NOMO-1 treated with dmso at 0.1 percent for 144 hours (cell line): ENCODE results near the gene ZBTB44.
A peak's percentile ranks its signal among the peaks of the same experiment; 100 is the strongest.
"Not testable (repeated sequence)": the region's sequence is repeated elsewhere in the genome, so short reads cannot be mapped to it uniquely, and the experiment has no call there.

ENCODE experiments used
- DNase-seq: peaks from one replicate; lab custom pipeline; 2025; ENCODE audit not compliant: unreplicated experiment; lab: John Stamatoyannopoulos, UW

The ZBTB44 gene

GRCh38 chr11:130314750-130315285 is at the start of gene ZBTB44:
TSS of gene ZBTB44 (minus strand) at chr11:130314917. CDS start at chr11:130261873, 53,044 bp downstream.
- DNase-seq = peak; percentile 86

GRCh38 chr11:130359419-130359818 is 44.7 kb upstream of the ZBTB44 start:
- DNase-seq = peak; percentile 71

- DNase-seq = no peak
These were observed 43.7 kb upstream of the ZBTB44 start for GRCh38 chr11:130358398-130358797.

GRCh38 chr11:130347261-130347660 is 32.5 kb upstream of the ZBTB44 start:
- no peak for DNase-seq

GRCh38 chr11:130344841-130345240 is 30.1 kb upstream of the ZBTB44 start:
- DNase-seq = no peak

GRCh38 chr11:130340671-130341319 is 26.1 kb upstream of the ZBTB44 start:
- no peak for DNase-seq

- no peak for DNase-seq
These were observed 23.9 kb upstream of the ZBTB44 start for GRCh38 chr11:130338667-130339066.

- DNase-seq = no peak
These were observed 22.8 kb upstream of the ZBTB44 start for GRCh38 chr11:130337281-130338089.

GRCh38 chr11:130331397-130331796 is 16.7 kb upstream of the ZBTB44 start:
- not testable (repeated sequence) for DNase-seq

GRCh38 chr11:130330101-130330684 is 15.5 kb upstream of the ZBTB44 start:
- DNase-seq = no peak

- no peak for DNase-seq
These were observed 13.7 kb upstream of the ZBTB44 start for GRCh38 chr11:130328420-130328819.

GRCh38 chr11:130327716-130328115 is 13.0 kb upstream of the ZBTB44 start:
- DNase-seq = no peak

GRCh38 chr11:130325691-130326090 is 11.0 kb upstream of the ZBTB44 start:
- no peak for DNase-seq

- DNase-seq = no peak
These were observed 9.0 kb upstream of the ZBTB44 start for GRCh38 chr11:130323452-130324450.

- no peak for DNase-seq
These were observed 7.4 kb upstream of the ZBTB44 start for GRCh38 chr11:130322126-130322525.

- no peak for DNase-seq
These were observed 3.4 kb upstream of the ZBTB44 start for GRCh38 chr11:130318031-130318673.

- no peak for DNase-seq
These were observed 745 bp upstream of the ZBTB44 start for GRCh38 chr11:130315354-130315970.

GRCh38 chr11:130314184-130314749 is 450 bp downstream of the ZBTB44 start:
- DNase-seq = no peak
